ENCODE measurements around the gene ACSM2A.
"Not testable (repeated sequence)": the region's sequence is repeated elsewhere in the genome, so short reads cannot be mapped to it uniquely, and the experiment has no call there.

Gene ACSM2A

GRCh38 chr16:20451364-20451763 is at the start of gene ACSM2A:
Gene ACSM2A (plus strand): TSS chr16:20451521. CDS start chr16:20460115, 8,594 bp downstream.
- not testable (repeated sequence) for DNase-seq (ENCODE audit: low read depth in 2 of 2)

- no peak for DNase-seq (ENCODE audit: low read depth in 2 of 2)
Measured at GRCh38 chr16:20402651-20403050, 48.7 kb upstream of the ACSM2A start.

DNA sequence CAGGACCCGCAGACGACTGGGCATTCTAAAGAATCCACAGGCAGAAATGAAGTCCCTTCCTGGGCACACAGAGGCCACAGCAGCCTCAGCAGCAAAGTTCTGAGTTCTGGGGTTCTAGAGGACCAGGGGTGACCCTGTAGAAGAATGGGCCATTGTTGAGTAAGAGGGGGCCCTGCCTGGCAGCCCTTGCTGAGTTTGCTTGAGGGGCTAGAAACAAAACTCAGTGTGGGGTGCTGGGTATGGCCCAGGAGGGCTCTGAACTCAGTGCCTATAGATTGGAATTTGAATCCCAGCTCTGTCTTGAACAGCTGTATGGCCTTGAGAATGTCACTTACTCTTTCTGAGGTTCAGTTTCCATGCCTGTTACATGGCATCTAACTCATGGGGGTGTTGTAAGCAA is 46.7 kb upstream of the ACSM2A start, which contains the start of gene PDILT:
TSS of gene PDILT (minus strand) at position 101 of the 400 bp plus-strand sequence. CDS start 5,437 bp downstream, outside the sequence.
- no peak for DNase-seq (ENCODE audit: low read depth in 2 of 2)

DNA sequence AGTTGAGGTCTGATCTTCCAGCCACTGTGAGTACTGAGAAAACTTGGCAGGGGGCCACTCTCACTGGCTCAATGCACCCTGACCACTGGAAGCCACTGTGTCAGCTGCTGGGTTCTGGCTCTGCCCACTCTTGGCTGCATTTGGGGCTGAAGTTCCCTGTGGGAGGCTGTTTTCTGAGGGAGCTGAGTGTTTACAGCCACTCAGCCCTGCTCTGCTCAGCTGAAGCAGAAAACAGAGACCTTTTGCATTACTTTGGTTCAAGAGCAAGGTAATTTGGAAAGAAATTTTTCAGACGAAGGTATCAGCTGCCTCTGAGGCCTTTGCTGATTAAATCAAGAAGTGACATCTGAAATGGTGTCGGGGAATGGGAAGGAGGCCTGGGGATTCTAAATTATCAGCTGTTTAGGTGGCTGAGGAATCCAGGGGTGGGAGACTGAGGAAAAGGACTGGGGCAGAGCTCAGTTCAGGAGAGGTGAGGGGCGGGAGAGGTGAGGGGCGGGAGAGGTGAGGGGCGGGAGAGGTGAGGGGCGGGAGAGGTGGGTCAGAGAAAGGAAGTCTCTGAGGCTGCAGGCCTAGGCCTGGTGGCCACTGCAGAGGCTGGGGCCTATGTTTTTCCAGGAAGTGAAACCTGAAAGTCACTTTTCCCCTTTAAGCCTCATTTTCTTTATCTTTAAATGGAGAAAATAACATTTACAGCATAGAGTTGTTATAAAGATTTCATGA is 41.8 kb upstream of the ACSM2A start, which contains the start of gene ACSM5:
TSS of gene ACSM5 (plus strand) at position 137 of the 723 bp plus-strand sequence. CDS start 1,951 bp downstream, outside the sequence.
- DNase-seq (ENCODE audit: low read depth in 2 of 2), result no peak

GRCh38 chr16:20410121-20410723 is 41.1 kb upstream of the ACSM2A start:
- no peak for DNase-seq (ENCODE audit: low read depth in 2 of 2)

DNA sequence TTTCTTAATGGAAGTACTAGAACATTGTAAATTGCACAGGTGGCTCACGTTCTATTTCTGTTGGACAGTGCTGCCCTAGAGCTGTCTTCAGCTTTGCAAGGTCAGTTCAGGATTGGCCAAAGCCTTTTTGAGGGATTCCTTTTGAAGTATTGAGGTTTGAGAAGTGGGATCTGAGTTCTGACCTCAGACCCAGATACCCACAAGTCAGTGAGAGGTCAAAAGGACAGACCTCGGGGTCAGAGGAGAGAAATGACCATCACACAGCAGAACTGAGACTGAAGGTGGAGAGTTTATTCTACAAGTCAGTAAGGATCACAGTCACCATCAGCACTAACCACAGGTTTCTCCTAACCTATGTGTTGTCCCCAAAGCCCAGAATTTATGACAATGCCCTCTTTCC is 40.3 kb upstream of the ACSM2A start:
- no peak for DNase-seq (ENCODE audit: low read depth in 2 of 2)

GRCh38 chr16:20415541-20415940 is 35.8 kb upstream of the ACSM2A start:
- no peak for DNase-seq (ENCODE audit: low read depth in 2 of 2)

DNA sequence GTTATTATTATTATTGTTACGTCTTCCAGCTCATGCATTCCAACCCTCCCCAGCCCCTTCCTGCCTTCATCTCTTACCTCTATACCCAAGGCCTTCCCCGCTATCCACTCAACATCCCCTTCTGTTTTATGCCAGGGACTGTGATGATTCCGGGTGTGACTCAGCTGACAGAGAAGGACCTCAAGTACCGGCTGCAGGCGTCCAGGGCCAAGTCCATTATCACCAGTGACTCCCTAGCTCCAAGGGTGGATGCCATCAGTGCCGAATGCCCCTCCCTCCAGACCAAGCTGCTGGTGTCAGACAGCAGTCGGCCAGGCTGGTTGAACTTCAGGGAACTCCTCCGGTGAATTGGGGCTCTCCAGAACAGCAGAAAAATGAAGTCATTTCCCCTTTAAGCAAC is 32.2 kb upstream of the ACSM2A start:
- not testable (repeated sequence) for DNase-seq (ENCODE audit: low read depth in 2 of 2)

- not testable (repeated sequence) for DNase-seq (ENCODE audit: low read depth in 2 of 2)
Measured at GRCh38 chr16:20421748-20422147, 29.6 kb upstream of the ACSM2A start.

GRCh38 chr16:20423772-20424128 is 27.6 kb upstream of the ACSM2A start:
- not testable (repeated sequence) for DNase-seq (ENCODE audit: low read depth in 2 of 2)

- DNase-seq (ENCODE audit: low read depth in 2 of 2), result no peak
Measured at GRCh38 chr16:20424129-20424866, 27.0 kb upstream of the ACSM2A start.

GRCh38 chr16:20427401-20427797 is 23.9 kb upstream of the ACSM2A start:
- DNase-seq (ENCODE audit: low read depth in 2 of 2), result not testable (repeated sequence)

GRCh38 chr16:20429499-20429898 is 21.8 kb upstream of the ACSM2A start:
- DNase-seq (ENCODE audit: low read depth in 2 of 2), result not testable (repeated sequence)

DNA sequence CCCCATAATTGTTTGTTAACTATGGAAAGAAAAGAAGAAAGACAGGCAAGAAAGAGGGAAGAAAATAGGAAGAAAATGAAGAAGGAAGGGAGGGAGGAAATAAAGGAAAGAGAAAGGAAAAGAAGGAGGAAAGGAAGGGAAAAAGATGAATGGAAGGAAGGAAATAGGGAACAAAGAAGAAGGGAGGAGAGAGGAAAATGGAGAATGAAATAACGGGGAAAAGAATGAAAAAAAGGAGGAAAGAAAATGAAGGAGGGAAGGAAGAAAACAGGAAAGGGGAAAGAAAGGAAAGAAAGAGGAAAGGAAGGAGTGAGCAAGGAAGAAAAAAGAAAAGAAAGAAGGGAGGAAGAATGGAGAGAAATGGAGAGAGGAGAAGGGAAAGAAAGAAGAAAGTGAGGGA is 20.8 kb upstream of the ACSM2A start:
- DNase-seq (ENCODE audit: low read depth in 2 of 2), result not testable (repeated sequence)

- DNase-seq (ENCODE audit: low read depth in 2 of 2), result no peak
Measured at GRCh38 chr16:20430948-20431347, 20.4 kb upstream of the ACSM2A start.

- not testable (repeated sequence) for DNase-seq (ENCODE audit: low read depth in 2 of 2)
Measured at GRCh38 chr16:20438950-20439349, 12.4 kb upstream of the ACSM2A start.

GRCh38 chr16:20439820-20440231 is 11.5 kb upstream of the ACSM2A start:
- not testable (repeated sequence) for DNase-seq (ENCODE audit: low read depth in 2 of 2)

GRCh38 chr16:20440731-20441130 is 10.6 kb upstream of the ACSM2A start:
- DNase-seq (ENCODE audit: low read depth in 2 of 2), result not testable (repeated sequence)

DNA sequence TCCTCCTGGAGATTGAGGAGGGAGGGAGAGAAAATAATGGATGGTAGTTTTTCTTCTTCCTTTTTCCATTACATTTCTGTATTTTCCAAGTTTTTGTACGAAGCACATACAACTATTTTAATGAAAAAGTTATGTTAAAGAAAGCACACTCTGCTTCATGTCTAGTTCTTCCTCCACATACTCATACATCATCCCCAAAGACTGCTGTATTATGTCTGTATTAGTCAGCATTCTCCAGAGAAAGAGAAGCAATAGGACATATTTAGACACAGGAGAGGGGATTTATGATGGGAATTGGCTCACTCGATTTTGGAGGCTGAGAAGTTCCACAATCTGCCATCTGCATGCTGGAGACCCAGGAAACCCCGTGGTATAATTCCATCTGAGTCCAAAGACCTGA is 10.1 kb upstream of the ACSM2A start:
- no peak for DNase-seq (ENCODE audit: low read depth in 2 of 2)

- not testable (repeated sequence) for DNase-seq (ENCODE audit: low read depth in 2 of 2)
Measured at GRCh38 chr16:20441859-20442258, 9.5 kb upstream of the ACSM2A start.

DNA sequence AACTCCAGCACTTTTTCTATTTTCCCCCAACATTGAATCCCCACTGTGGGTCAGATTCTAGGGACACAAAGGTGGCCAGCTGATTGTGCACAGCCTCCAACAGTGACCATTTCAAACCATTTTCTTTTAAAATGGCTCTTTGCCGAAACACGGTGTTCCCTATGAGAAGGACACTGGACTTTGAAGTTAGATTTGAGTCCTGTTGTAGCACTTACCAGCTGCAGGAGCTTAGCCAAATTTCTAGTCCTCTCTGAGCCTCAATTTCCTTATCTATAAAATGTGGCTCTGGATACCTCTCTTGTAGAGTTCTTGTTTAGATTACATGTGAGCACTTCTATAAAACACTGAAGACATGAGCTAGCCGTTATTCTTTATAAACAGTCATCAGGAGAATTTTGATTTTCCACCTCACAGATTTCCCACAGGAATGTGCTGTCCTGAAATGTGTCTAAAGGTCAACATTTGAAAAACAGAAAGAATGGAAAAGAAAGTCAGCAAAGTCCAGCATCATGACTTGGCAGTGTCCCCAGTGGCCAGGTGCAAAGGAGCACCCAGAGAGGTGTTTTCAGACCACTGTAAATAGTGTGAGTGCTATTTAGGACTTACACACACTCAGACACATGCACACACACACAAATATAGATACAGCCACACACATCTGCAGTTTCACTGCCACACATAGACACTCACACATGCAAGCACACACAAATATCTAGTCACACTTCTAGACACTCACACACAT is 4.5 kb upstream of the ACSM2A start:
- DNase-seq (ENCODE audit: low read depth in 2 of 2), result not testable (repeated sequence)

DNA sequence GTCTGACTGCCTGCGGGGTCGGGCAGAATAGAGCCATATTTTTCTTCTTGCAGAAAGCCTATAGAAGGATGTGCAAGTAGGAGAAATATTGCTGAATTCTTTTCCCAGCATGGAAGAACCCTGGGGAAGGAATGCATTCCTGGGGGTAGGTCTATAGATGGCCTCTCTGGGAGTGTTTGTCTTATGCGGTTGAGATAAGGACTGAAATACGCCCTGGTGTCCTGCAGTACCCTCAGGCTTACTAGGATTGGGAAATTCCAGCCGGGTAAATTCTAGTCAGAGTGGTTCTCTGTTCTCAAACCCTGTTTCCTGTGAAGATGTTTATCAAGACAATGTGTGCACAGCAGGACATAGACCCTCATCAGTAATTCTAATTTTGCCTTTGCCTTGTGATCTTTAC is 2.3 kb downstream of the ACSM2A start:
- not testable (repeated sequence) for DNase-seq (ENCODE audit: low read depth in 2 of 2)

Data from fibroblast of skin of left quadriceps (primary cell).